ENCODE data around the gene PCDHGA2. TPM values are rescaled to one million over a fixed set of nuclear protein-coding genes. Genes with fewer than 3 reads are reported as not detected.

PCDHGA2 gene
- total and polyA plus RNA-seq, 2 experiments from 2014 or later: not detected

DNA sequence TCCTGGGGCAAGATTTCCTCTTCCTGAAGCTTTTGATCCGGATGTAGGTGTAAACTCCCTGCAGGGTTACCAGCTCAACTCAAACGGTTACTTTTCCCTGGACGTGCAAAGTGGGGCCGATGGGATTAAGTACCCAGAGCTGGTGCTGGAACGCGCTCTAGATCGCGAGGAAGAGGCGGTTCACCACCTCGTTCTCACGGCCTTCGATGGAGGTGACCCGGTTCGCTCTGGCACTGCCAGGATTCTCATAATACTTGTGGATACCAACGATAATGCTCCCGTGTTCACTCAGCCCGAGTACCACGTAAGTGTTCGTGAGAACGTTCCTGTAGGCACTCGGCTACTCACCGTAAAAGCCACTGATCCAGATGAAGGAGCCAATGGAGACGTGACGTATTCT, 17.1 kb downstream of the PCDHGA2 start:
- Histone ChIP-seq H3K9me3 (ENCODE audit: low read depth) (no peaks in the 10 kb centered on the region), H3K79me2 (no peaks in the 10 kb centered on the region), H3K4me3 (no peak overlapping the region), H3K4me1 (ENCODE audit: insufficient read depth) (no peaks in the 10 kb centered on the region), H2AFZ (no peak overlapping the region), H3K27me3 (no peaks in the 10 kb centered on the region), H3K27ac (no peak overlapping the region), H3K36me3 (replicated peaks; ENCODE audit: insufficient read depth, low read depth) (no peaks in the 10 kb centered on the region), H4K20me1 (ENCODE audit: insufficient read depth, poor library complexity, severe bottlenecking) (no peaks in the 10 kb centered on the region), H3K9me2 (replicated peaks; ENCODE audit: insufficient read depth) (no peaks in the 10 kb centered on the region), H3K4me2 (no peak overlapping the region)
- 94% methylated on average over 24 of the region's 24 CpGs for WGBS (ENCODE audit: low lambda C conversion rate, missing lambda C conversion rate)
- TF ChIP-seq, protein P1, sequence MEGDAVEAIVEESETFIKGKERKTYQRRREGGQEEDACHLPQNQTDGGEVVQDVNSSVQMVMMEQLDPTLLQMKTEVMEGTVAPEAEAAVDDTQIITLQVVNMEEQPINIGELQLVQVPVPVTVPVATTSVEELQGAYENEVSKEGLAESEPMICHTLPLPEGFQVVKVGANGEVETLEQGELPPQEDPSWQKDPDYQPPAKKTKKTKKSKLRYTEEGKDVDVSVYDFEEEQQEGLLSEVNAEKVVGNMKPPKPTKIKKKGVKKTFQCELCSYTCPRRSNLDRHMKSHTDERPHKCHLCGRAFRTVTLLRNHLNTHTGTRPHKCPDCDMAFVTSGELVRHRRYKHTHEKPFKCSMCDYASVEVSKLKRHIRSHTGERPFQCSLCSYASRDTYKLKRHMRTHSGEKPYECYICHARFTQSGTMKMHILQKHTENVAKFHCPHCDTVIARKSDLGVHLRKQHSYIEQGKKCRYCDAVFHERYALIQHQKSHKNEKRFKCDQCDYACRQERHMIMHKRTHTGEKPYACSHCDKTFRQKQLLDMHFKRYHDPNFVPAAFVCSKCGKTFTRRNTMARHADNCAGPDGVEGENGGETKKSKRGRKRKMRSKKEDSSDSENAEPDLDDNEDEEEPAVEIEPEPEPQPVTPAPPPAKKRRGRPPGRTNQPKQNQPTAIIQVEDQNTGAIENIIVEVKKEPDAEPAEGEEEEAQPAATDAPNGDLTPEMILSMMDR (IDR thresholded peaks at IDR 0.05; ENCODE audit: poor library complexity): no peak
- TF ChIP-seq EZH2phosphoT487 (IDR thresholded peaks at IDR 0.05; ENCODE audit: low read depth, severe bottlenecking, unreplicated experiment): no peak
- DNase-seq (ENCODE audit: low spot score): no peak

DNA sequence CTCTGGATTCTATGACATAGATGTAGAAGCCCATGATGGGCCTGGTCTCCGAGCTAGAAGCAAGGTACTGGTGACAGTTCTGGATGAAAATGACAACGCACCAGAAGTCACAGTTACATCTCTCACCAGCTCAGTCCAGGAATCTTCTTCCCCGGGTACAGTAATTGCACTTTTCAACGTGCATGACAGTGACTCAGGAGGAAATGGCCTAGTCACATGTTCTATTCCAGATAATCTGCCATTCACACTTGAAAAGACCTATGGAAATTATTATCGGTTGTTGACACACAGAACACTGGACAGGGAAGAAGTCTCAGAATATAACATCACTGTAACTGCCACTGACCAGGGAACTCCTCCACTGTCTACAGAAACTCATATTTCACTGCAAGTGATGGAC, 17.6 kb downstream of the PCDHGA2 start:
- no peaks in the 10 kb centered on the region for H4K20me1 ChIP-seq (ENCODE audit: insufficient read depth, poor library complexity, severe bottlenecking)
- no peak overlapping the region for H3K27ac ChIP-seq
- no peaks in the 10 kb centered on the region for H3K9me3 ChIP-seq (ENCODE audit: low read depth)
- no peaks in the 10 kb centered on the region for H3K4me1 ChIP-seq (ENCODE audit: insufficient read depth)
- no peak overlapping the region for H3K4me3 ChIP-seq
- H2AFZ ChIP-seq: no peak overlapping the region
- no peak overlapping the region for H3K4me2 ChIP-seq
- no peaks in the 10 kb centered on the region for H3K27me3 ChIP-seq
- no peaks in the 10 kb centered on the region for H3K9me2 ChIP-seq (replicated peaks; ENCODE audit: insufficient read depth)
- no peaks in the 10 kb centered on the region for H3K36me3 ChIP-seq (replicated peaks; ENCODE audit: insufficient read depth, low read depth)
- H3K79me2 ChIP-seq: no peaks in the 10 kb centered on the region
- no peak for DNase-seq (ENCODE audit: low spot score)
- TF ChIP-seq, protein P1 (IDR thresholded peaks at IDR 0.05; ENCODE audit: poor library complexity): no peak
- TF ChIP-seq EZH2phosphoT487 (IDR thresholded peaks at IDR 0.05; ENCODE audit: low read depth, severe bottlenecking, unreplicated experiment) (no peak), EZH2 (IDR thresholded peaks at IDR 0.05; ENCODE audit: borderline replicate concordance) (no peak)
- WGBS (ENCODE audit: low lambda C conversion rate, missing lambda C conversion rate): 83% methylated on average over 5 of the region's 5 CpGs

DNA sequence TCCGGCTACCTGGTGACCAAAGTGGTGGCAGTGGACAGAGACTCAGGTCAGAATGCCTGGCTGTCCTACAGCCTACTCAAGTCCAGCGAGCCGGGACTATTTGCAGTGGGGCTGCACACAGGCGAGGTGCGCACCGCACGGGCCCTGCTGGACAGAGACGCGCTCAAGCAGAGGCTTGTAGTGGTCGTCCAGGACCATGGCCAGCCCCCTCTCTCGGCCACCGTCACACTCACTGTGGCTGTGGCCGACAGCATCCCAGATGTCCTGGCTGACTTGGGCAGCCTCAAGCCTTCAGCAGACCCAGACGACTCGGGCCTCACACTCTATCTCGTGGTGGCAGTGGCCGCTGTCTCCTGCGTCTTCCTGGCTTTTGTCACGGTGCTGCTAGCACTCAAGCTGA, 18.4 kb downstream of the PCDHGA2 start:
- Histone ChIP-seq H2AFZ (no peak overlapping the region), H3K27ac (no peak overlapping the region), H4K20me1 (ENCODE audit: insufficient read depth, poor library complexity, severe bottlenecking) (no peaks in the 10 kb centered on the region), H3K36me3 (replicated peaks; ENCODE audit: insufficient read depth, low read depth) (no peaks in the 10 kb centered on the region), H3K79me2 (no peaks in the 10 kb centered on the region), H3K4me3 (no peak overlapping the region), H3K9me3 (ENCODE audit: low read depth) (no peaks in the 10 kb centered on the region), H3K27me3 (no peaks in the 10 kb centered on the region), H3K9me2 (replicated peaks; ENCODE audit: insufficient read depth) (no peaks in the 10 kb centered on the region), H3K4me2 (no peak overlapping the region), H3K4me1 (ENCODE audit: insufficient read depth) (no peaks in the 10 kb centered on the region)
- DNase-seq (ENCODE audit: low spot score): no peak
- 91% methylated on average over 19 of the region's 19 CpGs for WGBS (ENCODE audit: low lambda C conversion rate, missing lambda C conversion rate)
- TF ChIP-seq EZH2phosphoT487 (IDR thresholded peaks at IDR 0.05; ENCODE audit: low read depth, severe bottlenecking, unreplicated experiment) (no peak), EZH2 (IDR thresholded peaks at IDR 0.05; ENCODE audit: borderline replicate concordance) (no peak)
- TF ChIP-seq, protein P1 (IDR thresholded peaks at IDR 0.05; ENCODE audit: poor library complexity): no peak

All from hepatocyte (in vitro differentiated cells).